ENCODE measurements around the gene HNRNPLL. TPM values are rescaled to one million over a fixed set of nuclear protein-coding genes. Genes with fewer than 3 reads are reported as not detected.
"Not testable (repeated sequence)": the region's sequence is repeated elsewhere in the genome, so short reads cannot be mapped to it uniquely, and the experiment has no call there.

HNRNPLL gene
- total RNA-seq, 2 donors from 2014 or later = 60.1 to 64.7 TPM

DNA sequence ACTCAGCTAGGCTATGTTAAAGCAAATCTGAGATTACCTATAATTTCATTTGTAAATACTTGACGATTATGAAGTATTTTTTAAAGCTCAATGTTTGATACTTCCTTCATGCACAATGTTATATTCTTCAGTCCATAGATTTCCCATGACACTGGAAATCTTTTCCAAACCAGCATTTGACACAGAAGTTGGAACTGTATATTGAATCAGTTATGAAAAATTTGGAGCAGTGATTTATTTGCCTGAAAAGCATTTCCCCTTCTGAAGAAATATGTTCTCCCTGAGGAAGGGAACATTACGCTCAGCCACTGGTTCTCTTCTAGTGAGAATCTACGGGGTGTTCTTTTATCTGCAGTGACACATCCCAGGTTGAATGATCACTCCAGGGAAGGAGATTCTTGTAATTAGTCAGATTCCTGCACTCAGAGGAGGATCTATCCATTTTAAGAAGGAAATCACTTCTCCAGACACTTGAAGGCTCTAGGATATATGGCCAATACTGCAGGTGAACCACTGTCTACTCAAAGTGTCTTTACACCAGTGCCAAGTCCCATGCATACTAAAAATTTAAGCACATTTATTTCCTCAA lies 64.7 kb downstream of the HNRNPLL start:
- Histone ChIP-seq H3K27ac (no peak overlapping the region), H3K4me3 (no peak overlapping the region), H3K36me3 (no peaks in the 10 kb centered on the region), H3K9me3 (no peaks in the 10 kb centered on the region), H3K4me1 (ENCODE audit: control insufficient read depth in 1 of 2, low read depth in 2 of 2) (peaks cover 0 to 14% of the 10 kb centered on the region in 2 donors), H3K27me3 (replicated peaks; ENCODE audit: insufficient read depth) (no peaks in the 10 kb centered on the region)
- no peak for ATAC-seq (ENCODE audit: insufficient number of reproducible peaks, low FRiP score, low read depth)
- DNase-seq (ENCODE audit: low spot score) = no peak
- TF ChIP-seq, protein P1, sequence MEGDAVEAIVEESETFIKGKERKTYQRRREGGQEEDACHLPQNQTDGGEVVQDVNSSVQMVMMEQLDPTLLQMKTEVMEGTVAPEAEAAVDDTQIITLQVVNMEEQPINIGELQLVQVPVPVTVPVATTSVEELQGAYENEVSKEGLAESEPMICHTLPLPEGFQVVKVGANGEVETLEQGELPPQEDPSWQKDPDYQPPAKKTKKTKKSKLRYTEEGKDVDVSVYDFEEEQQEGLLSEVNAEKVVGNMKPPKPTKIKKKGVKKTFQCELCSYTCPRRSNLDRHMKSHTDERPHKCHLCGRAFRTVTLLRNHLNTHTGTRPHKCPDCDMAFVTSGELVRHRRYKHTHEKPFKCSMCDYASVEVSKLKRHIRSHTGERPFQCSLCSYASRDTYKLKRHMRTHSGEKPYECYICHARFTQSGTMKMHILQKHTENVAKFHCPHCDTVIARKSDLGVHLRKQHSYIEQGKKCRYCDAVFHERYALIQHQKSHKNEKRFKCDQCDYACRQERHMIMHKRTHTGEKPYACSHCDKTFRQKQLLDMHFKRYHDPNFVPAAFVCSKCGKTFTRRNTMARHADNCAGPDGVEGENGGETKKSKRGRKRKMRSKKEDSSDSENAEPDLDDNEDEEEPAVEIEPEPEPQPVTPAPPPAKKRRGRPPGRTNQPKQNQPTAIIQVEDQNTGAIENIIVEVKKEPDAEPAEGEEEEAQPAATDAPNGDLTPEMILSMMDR (IDR thresholded peaks at IDR 0.05) = no peak

DNA sequence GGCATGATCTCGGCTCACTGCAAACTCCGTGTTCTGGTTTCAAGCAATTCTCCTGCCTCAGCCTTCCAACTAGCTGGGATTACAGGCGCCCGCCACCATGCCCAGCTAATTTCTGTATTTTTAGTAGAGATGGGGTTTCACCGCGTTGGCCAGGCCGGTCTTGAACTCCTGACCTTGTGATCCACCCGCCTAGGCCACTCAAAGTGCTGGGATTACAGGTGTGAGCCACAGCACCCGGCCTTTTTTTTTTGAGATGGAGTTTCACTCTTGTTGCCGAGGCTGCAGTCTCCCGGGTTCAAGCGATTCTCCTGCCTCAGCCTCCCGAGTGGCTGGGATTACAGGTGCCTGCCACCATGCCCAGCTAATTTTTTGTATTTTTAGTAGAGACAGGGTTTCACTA lies 65.4 kb downstream of the HNRNPLL start:
- peaks cover 0 to 18% of the 10 kb centered on the region in 2 donors for H3K4me1 ChIP-seq (ENCODE audit: control insufficient read depth in 1 of 2, low read depth in 2 of 2)
- not testable (repeated sequence) for DNase-seq (ENCODE audit: low spot score); H3K27ac ChIP-seq; ATAC-seq (ENCODE audit: insufficient number of reproducible peaks, low FRiP score, low read depth); H3K27me3 ChIP-seq (replicated peaks; ENCODE audit: insufficient read depth); H3K9me3 ChIP-seq; H3K4me3 ChIP-seq; H3K36me3 ChIP-seq

DNA sequence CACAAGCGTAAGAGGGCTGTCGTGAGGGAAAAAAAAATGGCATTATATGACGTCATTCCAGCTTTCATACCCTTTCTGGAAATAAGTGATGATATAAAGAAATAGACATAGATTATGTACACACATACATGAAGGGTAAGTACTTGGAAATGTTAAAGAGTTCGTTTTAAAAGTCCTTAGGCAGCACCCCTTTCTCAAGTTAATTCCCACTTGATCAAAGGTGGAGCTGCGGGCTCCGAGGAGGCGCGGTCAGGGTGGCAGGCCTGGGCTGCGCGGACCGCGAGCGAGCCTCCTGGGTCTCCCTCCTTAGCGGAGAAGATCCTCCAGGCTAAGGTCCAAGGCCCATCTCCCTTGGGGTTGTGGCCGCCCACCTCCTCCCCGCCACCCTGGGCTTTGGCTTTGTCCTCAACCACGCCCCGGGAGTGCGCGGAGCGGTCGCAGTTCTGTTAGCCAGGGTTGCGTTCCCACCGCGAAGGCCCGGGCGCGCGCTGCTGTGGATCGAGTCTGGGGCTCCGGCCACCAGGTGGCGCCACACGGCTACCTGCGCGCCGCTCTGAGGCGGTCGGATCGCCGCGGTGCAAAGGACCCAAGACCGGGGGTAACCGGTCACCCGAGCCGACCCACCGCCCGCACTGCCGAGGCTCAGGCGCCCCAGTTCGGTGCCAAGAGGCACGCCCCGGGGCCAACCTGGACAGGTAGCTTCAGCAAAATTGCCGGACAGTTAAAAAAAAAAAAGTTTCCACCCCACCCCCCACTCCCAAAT lies 66.8 kb downstream of the HNRNPLL start:
- ATAC-seq (ENCODE audit: insufficient number of reproducible peaks, low FRiP score, low read depth) (peak; percentile 79), DNase-seq (ENCODE audit: low spot score) (no peak)
- H3K4me3 ChIP-seq = peak overlapping the region; percentile 71
- no peaks in the 10 kb centered on the region for H3K27me3 ChIP-seq (replicated peaks; ENCODE audit: insufficient read depth)
- H3K27ac ChIP-seq = no peak overlapping the region
- H3K4me1 ChIP-seq (ENCODE audit: control insufficient read depth in 1 of 2, low read depth in 2 of 2) = peaks cover 0 to 18% of the 10 kb centered on the region in 2 donors
- TF ChIP-seq, protein P1 (IDR thresholded peaks at IDR 0.05) = peak; percentile 92
- no peaks in the 10 kb centered on the region for H3K9me3 ChIP-seq
- H3K36me3 ChIP-seq = no peaks in the 10 kb centered on the region

DNA sequence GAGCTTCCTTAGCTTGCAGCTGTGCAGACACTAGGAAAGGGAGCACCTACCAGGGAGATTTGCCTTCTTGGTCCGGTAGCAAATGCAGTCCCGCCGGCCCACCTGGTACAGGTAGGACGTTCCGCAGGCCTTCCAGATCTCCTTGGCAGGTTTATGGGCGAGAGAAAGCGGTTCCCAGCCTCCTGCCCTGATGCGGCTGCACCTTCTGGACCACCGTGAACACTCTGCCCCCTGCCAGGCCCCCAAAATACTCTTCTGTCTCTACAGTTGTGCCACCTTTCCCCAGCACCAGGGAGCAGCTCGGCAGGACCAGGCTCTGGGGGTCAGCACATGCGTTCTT lies 67.4 kb downstream of the HNRNPLL start:
- H3K4me3 ChIP-seq = peak overlapping the region; percentile 71
- peaks cover 0 to 18% of the 10 kb centered on the region in 2 donors for H3K4me1 ChIP-seq (ENCODE audit: control insufficient read depth in 1 of 2, low read depth in 2 of 2)
- H3K27ac ChIP-seq = no peak overlapping the region
- ATAC-seq (ENCODE audit: insufficient number of reproducible peaks, low FRiP score, low read depth) = no peak
- no peaks in the 10 kb centered on the region for H3K36me3 ChIP-seq
- TF ChIP-seq, protein P1 (IDR thresholded peaks at IDR 0.05) = no peak
- H3K27me3 ChIP-seq (replicated peaks; ENCODE audit: insufficient read depth) = no peaks in the 10 kb centered on the region
- no peaks in the 10 kb centered on the region for H3K9me3 ChIP-seq
- no peak for DNase-seq (ENCODE audit: low spot score)

DNA sequence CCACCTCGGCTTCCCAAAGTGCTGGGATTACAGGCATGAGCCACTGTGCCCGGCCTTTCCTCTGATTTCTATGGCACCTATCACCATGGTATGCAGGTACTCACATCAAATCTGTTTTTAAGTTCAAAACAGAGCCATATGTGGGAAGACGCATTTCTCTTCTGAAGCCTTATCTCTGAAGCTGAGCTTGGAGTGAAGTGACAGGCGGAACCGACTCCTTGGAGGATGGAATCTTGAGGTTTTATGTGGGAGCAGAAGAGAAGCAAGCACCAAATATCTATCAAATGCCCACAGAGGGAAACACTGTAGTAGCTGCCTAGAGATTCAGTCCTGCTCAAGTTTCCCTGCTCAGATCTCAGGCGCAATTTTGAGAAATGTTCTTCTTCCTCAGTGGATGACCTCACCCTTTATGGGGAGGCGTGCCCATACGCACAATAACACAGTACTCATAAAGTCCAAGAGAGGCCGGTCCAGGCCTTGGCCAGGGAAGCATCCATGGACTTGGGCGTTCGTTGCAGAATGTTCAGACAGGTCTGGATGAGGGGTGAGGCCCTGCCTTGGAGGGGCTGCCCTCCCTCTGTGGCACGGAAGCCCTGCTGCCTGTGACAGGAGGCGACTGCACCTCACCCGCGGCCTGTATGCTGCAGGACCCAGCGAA lies 67.9 kb downstream of the HNRNPLL start:
- H3K4me3 ChIP-seq = no peak overlapping the region
- H3K9me3 ChIP-seq = no peaks in the 10 kb centered on the region
- ATAC-seq (ENCODE audit: insufficient number of reproducible peaks, low FRiP score, low read depth) = no peak
- H3K27me3 ChIP-seq (replicated peaks; ENCODE audit: insufficient read depth) = no peaks in the 10 kb centered on the region
- H3K36me3 ChIP-seq = no peaks in the 10 kb centered on the region
- peaks cover 0 to 18% of the 10 kb centered on the region in 2 donors for H3K4me1 ChIP-seq (ENCODE audit: control insufficient read depth in 1 of 2, low read depth in 2 of 2)
- TF ChIP-seq, protein P1 (IDR thresholded peaks at IDR 0.05) = no peak
- H3K27ac ChIP-seq = no peak overlapping the region
- no peak for DNase-seq (ENCODE audit: low spot score)

Data from thoracic aorta (tissue), 2 donors.